DND-41 (cell line): ENCODE measurements around the gene C5.

Experiments used
- EZH2 ChIP-seq: IDR thresholded peaks from 3 replicates; pipeline ENCODE4 v1.6.1; 2012; ENCODE audit warnings: borderline replicate concordance, low read depth, mild to moderate bottlenecking, moderate library complexity, low read length, inconsistent platforms; ENCODE audit not compliant: severe bottlenecking
- TF ChIP-seq, protein P1 (sequence below): IDR thresholded peaks from 2 replicates; pipeline ENCODE4 v1.5.1; 2012; ENCODE audit warnings: borderline replicate concordance, low read length, moderate library complexity, mild to moderate bottlenecking; ENCODE audit not compliant: poor library complexity, severe bottlenecking; ENCODE audit errors: extremely low read depth

DNA sequence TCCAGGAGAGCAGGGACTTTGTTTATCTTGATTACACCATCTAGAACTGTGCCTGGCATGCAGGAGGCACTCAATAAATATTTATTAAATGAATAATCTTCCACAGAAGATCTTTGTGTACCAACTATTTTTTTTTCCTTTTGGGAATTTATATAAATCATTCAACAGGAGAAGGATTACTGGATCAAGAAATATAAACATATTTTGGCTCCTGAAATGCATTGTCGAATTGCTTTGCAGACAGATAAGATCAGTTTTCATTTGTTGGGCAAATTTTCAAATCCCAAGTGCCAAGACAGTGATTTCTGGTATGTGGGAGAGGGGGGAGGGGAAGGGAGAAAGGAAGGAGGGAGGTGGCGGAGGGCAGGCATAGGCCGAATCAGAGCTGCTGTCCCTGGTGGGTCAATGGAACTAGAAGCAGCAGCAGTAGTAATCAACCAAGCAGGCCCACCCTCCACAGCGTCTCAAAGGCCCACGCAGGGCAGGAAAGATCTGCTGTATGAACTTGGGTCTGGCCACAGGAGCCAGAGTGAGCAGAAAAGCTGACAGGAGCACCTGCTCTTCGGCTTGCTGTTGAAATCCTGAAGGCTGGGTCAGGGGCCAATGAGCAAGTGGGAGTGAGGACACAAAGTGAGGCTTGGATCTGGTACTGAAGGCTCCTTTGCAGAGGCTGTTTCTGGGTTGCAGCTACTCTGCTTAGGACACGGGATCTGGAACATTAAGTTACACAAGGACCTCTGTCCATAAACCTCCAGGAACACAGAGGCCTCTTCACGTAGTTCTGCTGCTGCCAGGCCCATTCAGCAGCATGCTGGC is 107.7 kb downstream of the C5 start:
- TF ChIP-seq, protein P1, sequence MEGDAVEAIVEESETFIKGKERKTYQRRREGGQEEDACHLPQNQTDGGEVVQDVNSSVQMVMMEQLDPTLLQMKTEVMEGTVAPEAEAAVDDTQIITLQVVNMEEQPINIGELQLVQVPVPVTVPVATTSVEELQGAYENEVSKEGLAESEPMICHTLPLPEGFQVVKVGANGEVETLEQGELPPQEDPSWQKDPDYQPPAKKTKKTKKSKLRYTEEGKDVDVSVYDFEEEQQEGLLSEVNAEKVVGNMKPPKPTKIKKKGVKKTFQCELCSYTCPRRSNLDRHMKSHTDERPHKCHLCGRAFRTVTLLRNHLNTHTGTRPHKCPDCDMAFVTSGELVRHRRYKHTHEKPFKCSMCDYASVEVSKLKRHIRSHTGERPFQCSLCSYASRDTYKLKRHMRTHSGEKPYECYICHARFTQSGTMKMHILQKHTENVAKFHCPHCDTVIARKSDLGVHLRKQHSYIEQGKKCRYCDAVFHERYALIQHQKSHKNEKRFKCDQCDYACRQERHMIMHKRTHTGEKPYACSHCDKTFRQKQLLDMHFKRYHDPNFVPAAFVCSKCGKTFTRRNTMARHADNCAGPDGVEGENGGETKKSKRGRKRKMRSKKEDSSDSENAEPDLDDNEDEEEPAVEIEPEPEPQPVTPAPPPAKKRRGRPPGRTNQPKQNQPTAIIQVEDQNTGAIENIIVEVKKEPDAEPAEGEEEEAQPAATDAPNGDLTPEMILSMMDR: no peak
- no peak for TF ChIP-seq EZH2
